HG02943 (cell line): Measurements from ENCODE around the gene MGAT3.

Experiments
- ATAC-seq: cut with Tn5 transposase; IDR thresholded peaks from one replicate; pipeline ENCODE4 v1.9.1; 2021; ENCODE audit warnings: mild to moderate bottlenecking, low read depth, moderate library complexity; ENCODE audit not compliant: unreplicated experiment

MGAT3 gene

GRCh38 chr22:39427751-39428596, 28.8 kb upstream of the MGAT3 start:
- ATAC-seq, result no peak

DNA sequence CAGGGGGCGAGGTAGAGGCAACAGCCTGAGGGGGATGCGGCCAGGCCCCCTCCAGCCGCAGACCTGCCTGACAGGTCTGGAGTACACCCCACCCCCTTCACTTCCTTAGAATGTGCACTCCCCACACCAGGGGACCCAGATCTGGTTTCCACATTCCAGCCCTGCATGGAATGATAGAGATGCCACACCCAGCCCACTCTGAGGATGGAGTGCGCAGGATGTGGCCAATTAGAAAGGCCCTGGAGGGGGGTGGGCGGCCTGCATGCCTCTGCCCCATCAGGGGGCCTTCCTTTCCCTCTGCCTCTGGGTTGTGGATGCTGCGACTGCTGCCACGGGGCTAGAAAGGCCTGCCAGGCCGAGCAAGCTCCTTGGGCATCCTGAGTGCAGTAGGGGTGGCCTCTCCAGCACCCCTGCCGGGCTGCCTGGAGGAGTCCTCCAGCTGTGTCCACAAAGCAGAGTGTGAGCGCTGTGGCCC, 28.2 kb upstream of the MGAT3 start:
- no peak for ATAC-seq

DNA sequence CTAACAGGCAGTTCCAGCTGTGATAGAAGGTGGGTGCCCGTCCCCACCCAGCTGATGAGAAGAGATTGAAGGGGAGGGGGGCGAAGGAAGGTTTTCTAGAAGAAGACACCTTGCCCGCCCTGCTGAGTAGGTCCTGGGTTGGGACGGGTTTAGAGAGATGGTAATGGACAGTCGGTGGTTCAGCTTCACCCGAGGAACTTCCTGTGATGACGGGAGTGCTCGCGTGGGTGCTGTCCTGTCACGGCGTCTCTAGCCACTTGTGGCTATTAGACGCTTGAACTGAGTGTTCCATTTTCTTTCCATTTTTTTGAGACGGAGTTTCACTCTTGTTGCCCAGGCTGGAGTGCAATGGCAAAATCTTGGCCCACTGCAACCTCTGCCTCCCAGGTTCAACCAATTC, 27.6 kb upstream of the MGAT3 start:
- no peak for ATAC-seq

DNA sequence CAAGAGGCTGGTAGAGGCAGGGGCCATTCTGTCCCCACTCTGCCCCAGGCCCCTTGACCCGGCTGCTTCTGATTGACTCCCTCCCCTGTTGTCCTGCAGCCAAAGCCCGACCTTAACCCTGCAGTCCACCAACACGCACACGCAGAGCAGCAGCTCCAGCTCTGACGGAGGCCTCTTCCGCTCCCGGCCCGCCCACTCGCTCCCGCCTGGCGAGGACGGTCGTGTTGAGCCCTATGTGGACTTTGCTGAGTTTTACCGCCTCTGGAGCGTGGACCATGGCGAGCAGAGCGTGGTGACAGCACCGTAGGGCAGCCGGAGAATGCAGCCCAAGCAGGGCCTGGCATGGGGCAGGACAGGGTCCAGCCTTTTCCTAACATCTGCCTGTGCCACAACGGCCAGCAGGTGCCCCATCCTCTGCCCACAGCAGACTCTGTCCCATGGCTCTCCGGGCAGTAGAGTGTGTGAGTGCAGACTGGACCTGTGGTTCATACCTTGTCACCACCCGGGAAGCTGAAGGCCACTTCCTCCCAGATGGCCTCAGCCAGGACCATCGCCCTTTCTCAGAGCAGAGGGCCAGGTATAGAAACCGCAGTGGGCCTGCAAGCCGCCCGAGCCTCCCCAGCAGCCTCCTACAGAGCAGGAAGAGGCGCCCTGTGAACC, 26.8 kb upstream of the MGAT3 start:
- ATAC-seq, result no peak

- ATAC-seq, result no peak
Observed at GRCh38 chr22:39430576-39431150, 26.1 kb upstream of the MGAT3 start.

GRCh38 chr22:39431216-39431801, 25.5 kb upstream of the MGAT3 start:
- no peak for ATAC-seq

- ATAC-seq, result no peak
Observed at GRCh38 chr22:39431821-39432251, 25.0 kb upstream of the MGAT3 start.

GRCh38 chr22:39432361-39432811, 24.4 kb upstream of the MGAT3 start:
- ATAC-seq, result no peak

- ATAC-seq, result no peak
Observed at GRCh38 chr22:39433476-39434242, 23.2 kb upstream of the MGAT3 start.

DNA sequence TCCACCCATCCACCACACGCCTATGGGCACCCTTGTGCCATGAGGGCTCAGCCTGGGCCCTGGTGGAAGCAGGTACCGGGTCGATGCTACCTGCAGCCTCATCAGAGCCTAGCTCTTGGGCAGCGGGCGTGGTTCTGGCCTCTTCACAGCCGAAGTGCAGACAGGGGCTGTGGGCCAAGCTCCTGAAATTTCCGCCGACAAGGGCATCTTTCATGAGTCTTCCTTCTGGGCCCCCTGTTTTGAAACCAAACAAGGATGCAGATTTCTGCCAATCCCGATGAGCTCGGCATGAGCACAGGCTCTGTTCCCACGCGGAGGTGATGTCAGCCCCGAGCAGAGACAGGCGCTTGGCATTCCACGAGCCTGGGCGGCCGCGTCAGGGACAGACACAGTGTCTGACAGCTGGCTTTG, 22.6 kb upstream of the MGAT3 start:
- no peak for ATAC-seq

GRCh38 chr22:39434721-39435120, 22.1 kb upstream of the MGAT3 start:
- ATAC-seq, result no peak

DNA sequence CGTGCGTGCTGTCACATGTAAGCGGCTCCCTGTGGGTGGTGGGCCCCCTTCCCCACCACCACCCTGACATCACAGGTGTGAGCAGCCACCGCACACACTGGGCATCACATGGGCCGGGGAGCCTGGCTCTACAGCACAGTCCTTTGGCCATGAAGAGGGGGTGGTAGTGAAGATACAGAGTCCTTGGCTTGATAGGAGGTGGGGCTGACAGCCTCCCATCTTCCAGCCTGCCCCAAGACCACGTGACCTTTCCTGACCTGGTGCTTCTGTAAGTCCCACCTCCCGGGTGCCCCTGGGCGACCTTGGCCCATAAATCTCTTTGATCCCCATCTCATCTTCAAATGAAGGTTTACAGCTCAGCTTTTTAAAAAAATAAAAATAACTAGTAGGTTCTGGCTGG, 21.2 kb upstream of the MGAT3 start:
- no peak for ATAC-seq

- ATAC-seq, result no peak
Observed at GRCh38 chr22:39437791-39438704, 18.8 kb upstream of the MGAT3 start.

GRCh38 chr22:39439170-39439569, 17.6 kb upstream of the MGAT3 start:
- no peak for ATAC-seq

GRCh38 chr22:39443398-39443797, 13.4 kb upstream of the MGAT3 start:
- ATAC-seq, result no peak

DNA sequence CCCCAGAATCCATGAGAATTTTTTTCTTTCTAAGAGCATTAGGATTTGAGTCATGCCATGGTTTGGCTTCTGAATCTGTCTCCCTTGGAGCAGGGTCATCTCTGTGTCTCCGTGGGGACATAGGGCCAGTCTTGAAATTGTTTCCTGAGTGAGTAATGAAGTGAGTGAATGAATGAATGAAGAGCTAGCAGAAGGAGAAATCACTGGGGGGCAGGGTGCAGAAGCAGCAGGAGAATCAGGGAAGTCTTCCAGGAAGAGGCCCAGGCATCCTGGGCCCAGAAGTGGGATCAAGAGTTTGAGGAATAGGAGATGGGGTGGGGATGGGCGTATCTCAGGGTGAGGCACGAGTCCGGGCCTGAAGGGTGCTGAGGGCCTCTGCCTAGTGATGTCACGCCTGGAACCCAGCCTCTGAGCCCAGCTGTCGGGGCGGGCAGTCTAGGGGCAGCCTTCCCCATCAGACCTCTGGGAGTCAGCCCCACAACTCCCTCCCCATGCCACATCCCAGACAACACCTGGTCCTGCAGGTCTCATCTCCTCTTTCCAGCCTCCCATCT, 12.5 kb upstream of the MGAT3 start:
- no peak for ATAC-seq

DNA sequence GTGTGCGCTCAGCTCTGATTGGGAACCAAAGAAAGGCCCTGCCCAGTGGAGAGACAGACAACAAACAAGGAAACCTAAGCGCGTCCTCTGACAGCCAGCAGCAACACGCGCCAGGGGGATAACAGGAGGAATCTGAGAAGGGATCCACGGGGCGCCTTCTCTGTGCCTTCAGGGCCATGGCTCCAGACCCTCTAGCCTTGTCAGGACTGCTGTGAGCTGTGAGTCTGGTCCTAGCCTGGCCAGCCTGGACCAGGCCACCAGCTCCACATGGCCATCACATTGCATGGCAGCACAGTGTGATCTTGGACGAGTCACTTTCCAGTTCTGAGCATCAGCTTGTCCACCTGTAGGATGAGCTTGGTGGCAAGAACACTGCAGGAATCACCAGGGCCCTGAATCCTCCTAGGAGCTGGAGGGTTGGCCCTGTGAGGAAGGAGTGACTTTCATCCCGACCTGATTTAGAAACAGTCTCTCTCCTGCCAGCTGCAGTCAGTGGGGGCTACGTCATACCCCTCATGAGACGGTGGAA, 11.8 kb upstream of the MGAT3 start:
- ATAC-seq, result no peak

DNA sequence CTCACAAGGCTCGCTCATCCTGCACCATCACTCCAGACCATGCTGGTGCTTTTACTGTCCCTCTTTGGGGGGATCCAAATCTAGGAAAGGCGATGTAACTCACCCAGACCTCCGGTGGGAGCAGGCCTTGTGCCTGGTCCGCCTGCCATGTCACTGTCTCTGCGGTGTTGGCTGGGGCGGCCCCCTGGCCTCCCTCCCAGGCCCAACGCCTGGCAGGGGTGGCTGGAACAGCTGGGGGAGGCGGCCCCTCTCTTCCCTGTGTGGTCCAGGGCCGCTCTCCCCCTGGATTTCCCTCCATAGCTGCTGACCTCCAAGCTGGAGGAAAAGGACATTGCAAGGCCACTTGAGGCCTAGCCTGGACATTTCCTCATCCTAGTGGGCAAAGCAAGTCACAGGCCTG, 11.1 kb upstream of the MGAT3 start:
- ATAC-seq, result no peak

DNA sequence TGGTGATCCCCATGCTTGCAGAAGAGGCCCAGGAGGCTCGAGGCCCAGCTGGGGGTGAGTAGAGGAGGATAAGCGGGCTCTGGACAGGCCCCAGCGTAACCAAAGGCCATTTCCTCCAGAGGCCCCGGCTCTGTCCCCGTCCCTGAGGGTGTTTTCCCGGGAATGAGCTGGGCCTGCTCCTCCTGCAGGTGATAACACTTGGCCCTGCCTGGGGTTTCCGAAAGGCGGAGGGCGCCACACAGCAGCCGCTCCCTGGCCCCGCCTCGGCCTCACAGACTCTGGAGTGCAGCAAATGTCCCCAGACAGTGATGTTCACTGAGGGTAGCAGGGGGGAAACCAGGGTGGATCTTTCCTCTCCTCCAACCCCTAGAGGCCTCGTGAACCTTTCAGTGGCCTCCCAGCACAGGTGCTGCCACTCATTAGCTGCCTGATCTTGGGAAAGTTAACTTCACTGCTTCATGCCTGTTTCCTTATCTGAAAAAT, 10.5 kb upstream of the MGAT3 start:
- ATAC-seq, result peak; percentile 21
